GM19240 (cell line): ENCODE results near the gene TXNDC15.
A peak's percentile ranks its signal among the peaks of the same experiment; 100 is the strongest.
"Not testable (repeated sequence)": the region's sequence is repeated elsewhere in the genome, so short reads cannot be mapped to it uniquely, and the experiment has no call there.

Source experiments
- DNase-seq: peaks from one replicate; pipeline ENCODE4 v3.0.0; 2011; ENCODE audit warnings: low spot score; ENCODE audit not compliant: insufficient read length

The TXNDC15 gene

GRCh38 chr5:134873987-134874830 lies at the start of gene TXNDC15:
TXNDC15 (plus strand) TSS chr5:134874371; CDS start chr5:134874428, 57 bp downstream.
- DNase-seq, result peak; percentile 74

- no peak for DNase-seq
Observed at GRCh38 chr5:134824681-134825080, 49.5 kb upstream of the TXNDC15 start.

- DNase-seq, result no peak
Observed at GRCh38 chr5:134825212-134825611, 49.0 kb upstream of the TXNDC15 start.

- no peak for DNase-seq
Observed at GRCh38 chr5:134833340-134834032, 40.7 kb upstream of the TXNDC15 start.

- no peak for DNase-seq
Observed at GRCh38 chr5:134835623-134836022, 38.5 kb upstream of the TXNDC15 start.

- no peak for DNase-seq
Observed at GRCh38 chr5:134837530-134838181, 36.5 kb upstream of the TXNDC15 start.

- not testable (repeated sequence) for DNase-seq
Observed at GRCh38 chr5:134838361-134838760, 35.8 kb upstream of the TXNDC15 start.

GRCh38 chr5:134840811-134841210 lies 33.4 kb upstream of the TXNDC15 start:
- DNase-seq, result no peak

- DNase-seq, result no peak
Observed at GRCh38 chr5:134844252-134844651, 29.9 kb upstream of the TXNDC15 start.

- DNase-seq, result no peak
Observed at GRCh38 chr5:134845335-134845851, 28.8 kb upstream of the TXNDC15 start.

GRCh38 chr5:134845852-134846640 lies 28.1 kb upstream of the TXNDC15 start, which contains the start of gene C5orf24:
C5orf24 (plus strand) TSS chr5:134845968; CDS start chr5:134854901, 8,933 bp downstream.
- peak; percentile 88 for DNase-seq

GRCh38 chr5:134846641-134846960 lies 27.6 kb upstream of the TXNDC15 start:
- DNase-seq, result no peak

GRCh38 chr5:134849434-134849933 lies 24.7 kb upstream of the TXNDC15 start:
- not testable (repeated sequence) for DNase-seq

GRCh38 chr5:134851307-134851923 lies 22.8 kb upstream of the TXNDC15 start:
- no peak for DNase-seq

GRCh38 chr5:134856465-134856864 lies 17.7 kb upstream of the TXNDC15 start:
- DNase-seq, result not testable (repeated sequence)

- no peak for DNase-seq
Observed at GRCh38 chr5:134857401-134857800, 16.8 kb upstream of the TXNDC15 start.

GRCh38 chr5:134864707-134865106 lies 9.5 kb upstream of the TXNDC15 start:
- DNase-seq, result no peak

- no peak for DNase-seq
Observed at GRCh38 chr5:134873494-134873893, 677 bp upstream of the TXNDC15 start.

- no peak for DNase-seq
Observed at GRCh38 chr5:134874831-134875655, 872 bp downstream of the TXNDC15 start.
